NCI-H510A treated with DMSO at 0.1 percent for 48 hours (cell line): ENCODE results near the gene ACTN2.

ENCODE experiments used
- DNase-seq: peaks from one replicate; lab custom pipeline; 2025; lab: John Stamatoyannopoulos, UW

The ACTN2 gene

DNA sequence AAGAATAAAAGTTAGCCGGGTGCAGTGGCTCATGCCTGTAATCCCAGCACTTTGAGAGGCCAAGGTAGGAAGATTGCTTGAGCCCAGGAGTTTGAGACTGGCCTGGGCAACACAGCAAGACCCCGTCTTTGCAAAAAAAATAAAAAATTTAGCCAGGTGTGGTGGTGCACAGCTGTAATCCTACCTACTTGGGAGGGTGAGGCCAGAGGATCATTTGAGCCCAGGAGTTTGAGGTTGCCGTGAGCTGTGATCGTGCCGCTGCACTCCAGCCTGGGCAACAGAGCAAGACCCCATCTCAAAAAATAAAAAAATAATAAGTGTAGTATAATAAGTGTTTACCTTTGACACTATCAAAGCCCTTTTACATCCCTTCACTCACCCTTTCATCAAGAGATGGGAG is 5.0 kb downstream of the ACTN2 start:
- DNase-seq: no peak

DNA sequence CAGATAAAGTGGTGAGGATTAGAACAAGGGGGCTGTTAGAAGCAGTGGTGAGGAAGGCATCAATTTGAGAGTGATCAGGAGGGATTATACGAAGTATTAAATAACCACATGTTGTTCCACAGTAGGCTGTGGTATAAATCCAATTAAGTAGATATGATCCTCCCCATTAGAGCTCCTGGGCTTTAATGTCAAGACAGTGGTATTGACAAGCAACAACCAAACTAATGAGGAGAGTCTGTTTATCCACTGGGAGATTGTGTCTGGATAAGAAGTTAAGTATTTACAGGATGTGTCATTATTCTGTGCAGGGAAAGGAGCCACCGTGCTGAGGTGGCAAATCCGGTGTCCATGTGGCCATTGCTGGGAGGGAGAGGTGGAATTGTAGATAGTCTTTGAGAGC is 5.8 kb downstream of the ACTN2 start:
- DNase-seq: no peak

DNA sequence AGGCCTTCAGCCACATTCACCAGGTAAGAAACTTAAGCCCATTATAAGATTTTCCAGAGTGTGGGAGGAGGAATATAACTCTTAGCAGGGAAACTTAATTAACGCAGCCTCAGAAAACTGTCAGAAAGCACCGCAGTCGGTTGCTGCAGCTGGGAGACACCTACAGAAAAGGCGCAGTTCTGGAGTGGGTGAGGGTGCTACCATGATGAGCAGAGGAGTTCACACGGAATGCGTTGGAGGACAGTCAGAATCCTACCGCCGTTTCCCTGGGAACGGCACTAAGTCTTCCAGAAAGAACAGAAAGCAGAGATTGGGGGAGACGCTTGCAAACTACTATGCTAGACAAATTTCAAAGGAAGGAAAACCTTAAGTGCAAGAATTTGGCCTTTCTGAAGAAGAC is 6.4 kb downstream of the ACTN2 start:
- no peak for DNase-seq

DNA sequence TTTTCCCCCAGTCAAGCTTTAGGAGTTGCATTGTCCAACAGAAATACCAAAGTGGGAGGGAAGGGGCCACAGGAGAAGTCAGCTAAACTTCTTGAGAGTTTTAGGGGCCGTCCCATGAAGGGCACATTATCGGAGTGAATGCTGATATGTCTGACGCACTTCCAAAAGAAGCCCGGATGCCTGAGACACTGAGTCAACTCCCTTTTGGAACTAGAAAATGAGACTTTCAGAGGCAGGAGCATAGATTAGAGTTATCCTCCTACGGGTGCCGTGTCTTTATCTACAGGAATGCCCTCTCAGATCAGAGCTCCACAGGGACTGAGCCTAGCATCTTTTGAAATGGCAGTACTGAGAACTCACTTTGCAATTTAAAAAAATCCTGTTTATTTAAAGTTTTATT is 13.1 kb downstream of the ACTN2 start:
- DNase-seq: no peak

DNA sequence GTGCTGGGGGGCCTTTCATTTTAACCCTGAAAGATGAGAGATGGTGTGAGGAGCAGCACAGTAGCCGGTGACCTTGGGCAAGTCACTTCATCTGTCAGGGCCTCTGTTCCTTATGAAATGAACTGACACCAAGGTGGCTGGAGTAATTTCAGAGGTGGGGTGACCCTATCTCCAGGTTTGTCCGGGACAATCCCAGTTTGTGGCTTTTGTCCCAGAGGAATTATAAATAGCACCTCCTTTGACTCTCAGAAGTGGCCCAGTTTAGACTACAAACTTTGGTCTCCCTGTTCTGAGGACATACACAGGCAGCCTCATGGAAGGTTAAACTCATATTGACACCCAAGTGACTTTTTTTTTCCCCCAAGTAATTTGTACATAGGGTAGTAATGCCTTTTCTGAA is 14.6 kb downstream of the ACTN2 start:
- no peak for DNase-seq

DNA sequence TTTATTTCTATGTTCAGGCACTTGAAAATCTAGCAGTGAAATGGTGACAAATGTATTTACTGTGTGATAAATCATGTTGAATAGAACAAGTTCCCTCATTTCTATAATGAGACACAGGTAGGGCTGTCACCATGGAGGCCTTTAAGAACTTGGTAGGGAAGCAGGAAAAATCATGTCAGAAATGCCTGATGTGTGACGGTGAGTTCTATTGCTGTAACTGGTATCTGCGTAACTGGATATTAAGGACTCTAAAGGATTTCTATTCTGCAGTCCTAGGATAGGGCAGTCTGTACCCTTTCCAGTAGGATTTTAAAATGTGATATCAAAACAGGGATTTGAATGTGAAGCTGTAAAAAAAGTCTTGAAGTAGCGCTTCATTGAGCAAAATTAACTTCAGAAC is 15.5 kb downstream of the ACTN2 start:
- no peak for DNase-seq

DNA sequence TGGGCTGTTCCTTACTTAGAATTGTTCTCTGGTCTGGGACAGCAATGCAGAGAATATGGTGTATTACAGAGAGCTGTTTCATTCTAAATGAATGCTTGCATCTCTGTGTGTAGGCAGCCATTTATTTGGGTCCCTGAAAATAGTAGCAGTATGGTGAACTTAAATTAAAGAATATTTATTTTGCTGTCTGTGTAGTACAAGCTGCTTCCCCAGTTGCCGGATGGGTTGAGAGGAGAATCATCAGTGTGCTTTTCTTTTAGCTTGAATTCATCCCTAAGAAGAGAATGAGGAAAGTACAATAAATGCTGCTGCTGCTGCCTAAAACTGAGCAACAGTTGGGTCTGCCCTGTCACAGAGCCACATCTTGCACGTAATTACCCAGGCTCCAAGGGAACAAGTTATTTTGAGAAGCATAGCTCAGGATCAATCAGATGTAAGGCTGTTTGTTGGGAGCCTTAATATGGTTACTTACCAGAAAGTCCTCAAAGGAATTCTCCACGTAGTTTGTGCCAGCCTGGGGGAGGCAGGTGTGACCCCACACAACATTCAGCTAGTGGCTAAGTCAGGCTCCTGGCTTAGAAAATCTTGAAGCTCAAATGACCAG is 16.6 kb downstream of the ACTN2 start:
- DNase-seq: no peak

DNA sequence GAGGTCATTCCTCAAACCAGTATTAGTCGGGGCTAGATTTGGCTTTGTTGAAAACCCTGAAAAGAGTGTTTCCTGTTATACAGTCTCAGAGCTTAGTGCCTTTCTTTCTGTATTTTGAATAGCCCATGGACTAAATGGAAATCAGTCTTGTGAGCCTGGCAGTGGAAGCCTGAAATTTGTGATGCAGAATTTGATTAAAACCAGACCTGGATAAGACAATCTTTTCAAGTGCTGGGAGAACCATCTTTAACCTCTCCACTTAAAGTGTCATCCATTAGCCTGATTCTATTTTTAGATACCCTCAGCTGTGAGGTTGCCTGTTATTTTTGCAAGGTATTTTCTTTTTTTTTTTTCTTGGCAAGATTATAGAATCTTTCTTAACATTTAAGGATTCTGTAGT is 19.5 kb downstream of the ACTN2 start:
- no peak for DNase-seq

DNA sequence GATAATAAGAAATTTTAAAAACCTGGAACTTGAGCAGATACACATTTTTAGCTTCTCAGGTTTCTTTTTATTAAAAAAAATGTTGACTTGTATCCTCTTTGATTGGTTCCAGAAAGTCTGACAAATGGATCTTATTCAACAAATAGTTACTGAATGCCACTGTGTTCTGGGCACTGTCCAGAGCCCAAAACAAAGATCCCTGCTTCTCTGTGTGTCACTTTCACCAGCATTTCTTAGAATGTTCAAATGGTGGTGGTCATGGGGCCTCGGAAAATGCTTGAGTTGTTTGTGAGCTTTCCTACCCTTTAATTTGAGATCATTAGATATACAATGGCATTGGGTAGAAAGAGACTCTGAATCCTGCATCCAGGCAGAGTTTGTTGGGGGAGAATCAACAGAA is 19.9 kb downstream of the ACTN2 start:
- DNase-seq: no peak

DNA sequence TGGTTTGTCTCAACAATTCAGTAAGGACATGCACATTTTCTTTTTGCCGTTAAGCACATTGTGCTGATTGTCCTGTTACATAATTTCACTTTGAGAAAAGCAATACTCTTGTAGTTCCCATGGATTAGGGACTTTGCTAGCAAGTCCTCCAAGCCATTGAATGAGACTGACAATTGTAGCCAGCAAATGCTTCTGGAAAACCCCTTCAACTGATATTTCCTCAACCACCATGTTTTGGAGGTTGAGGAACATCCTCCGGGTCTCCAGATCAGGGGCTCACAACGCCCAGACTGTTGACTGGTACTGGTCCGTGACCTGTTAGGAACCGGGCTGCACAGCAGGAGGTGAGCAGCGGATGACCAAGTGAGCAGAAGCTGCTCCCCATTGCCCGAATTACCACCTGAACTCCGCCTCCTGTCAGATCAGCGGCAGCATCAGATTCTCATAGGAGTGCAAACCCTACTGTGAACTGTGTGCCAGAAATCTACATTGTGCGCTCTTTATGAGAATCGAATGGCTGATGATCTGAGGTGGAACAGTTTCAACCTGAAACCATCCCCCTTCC is 24.1 kb downstream of the ACTN2 start:
- DNase-seq: no peak

DNA sequence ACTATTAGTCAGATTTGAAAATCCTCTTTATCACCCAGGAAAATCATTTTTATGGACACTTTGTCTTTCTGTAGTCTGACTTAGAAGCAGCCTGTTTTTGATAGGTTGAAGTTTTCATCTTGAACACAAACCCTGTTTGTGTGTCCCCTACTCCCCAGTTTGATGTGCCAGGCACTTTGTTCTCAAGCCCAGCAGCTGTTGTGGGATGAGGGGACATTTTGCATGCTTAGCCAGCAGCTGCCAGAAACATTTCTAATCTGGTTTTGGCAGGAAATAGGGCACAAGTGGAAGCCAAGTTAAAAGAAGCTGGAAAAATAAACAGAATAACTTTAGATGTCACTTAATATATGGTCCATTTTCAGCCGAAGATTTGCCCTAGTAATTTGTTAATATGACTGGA is 29.9 kb downstream of the ACTN2 start:
- DNase-seq: no peak

DNA sequence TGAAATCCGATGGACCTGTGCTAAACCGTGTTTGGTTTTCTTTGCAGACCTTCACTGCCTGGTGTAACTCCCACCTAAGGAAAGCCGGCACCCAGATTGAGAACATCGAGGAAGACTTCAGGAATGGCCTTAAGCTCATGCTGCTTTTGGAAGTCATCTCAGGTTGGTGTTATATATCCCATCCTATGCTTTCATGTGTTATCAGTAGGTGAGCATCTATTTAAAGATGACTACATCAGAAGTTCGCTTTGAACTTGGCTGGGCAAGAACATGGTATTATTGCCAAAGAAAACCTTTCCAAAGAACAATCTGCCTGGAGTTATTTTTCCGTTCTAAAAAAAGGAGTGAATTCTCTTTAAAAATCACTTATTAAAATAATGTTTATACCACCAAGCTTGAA is 31.5 kb downstream of the ACTN2 start:
- no peak for DNase-seq

DNA sequence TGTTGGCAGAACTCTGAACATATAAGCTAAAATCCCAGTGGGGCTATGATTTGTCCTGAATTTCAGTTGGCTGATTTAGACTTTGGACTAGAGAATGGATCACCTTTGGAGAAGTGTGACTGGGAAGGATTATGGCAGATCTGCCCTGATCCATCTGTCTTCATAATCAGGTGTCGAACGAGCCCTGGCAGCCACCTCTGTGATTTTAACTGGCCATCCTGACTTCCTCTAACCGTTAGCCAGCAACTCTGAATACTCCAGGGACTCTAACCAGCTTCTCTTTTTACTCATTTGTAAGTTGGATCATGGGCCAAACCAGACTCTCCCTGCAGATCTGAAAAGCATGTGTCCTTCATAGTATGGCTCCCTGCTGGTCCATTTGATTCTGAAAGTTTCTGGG is 32.0 kb downstream of the ACTN2 start:
- DNase-seq: no peak

DNA sequence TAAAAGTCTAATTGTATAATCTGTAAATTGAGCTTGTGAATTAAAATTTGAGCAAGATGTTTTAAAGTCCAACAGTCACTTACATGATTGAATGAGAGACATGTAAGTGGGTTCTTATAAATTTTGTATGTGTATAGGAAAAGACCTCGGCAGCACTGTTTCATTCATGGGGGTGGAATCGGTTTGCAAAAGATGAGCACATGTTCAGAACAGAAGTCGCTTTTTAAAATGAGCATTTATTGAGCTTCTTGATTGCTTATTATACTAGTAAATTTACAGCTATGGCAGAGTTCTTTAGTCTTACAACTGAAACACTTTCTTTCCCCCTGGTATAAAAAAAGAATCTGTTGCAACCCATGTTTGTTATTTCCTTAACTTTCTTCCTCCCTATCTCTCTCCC is 33.9 kb downstream of the ACTN2 start:
- DNase-seq: no peak

DNA sequence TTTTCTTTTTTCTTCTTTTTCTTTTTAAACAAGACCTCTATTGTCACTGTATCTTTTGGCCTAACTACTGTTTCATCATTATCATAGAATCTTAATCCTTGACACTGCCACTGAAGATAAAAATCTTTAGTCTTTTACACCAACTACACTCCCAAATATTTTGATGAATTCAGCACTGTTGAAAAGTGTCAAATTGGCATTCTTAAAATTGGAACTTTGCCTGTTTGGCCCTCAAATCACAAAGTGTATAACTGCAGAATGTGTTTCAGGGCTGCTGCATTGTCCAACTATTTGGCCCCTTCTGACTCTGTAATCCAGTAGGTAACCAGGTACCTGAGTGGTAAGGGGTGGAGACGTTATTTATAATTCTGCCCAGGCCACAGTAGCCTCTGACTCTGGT is 34.3 kb downstream of the ACTN2 start:
- DNase-seq: no peak

DNA sequence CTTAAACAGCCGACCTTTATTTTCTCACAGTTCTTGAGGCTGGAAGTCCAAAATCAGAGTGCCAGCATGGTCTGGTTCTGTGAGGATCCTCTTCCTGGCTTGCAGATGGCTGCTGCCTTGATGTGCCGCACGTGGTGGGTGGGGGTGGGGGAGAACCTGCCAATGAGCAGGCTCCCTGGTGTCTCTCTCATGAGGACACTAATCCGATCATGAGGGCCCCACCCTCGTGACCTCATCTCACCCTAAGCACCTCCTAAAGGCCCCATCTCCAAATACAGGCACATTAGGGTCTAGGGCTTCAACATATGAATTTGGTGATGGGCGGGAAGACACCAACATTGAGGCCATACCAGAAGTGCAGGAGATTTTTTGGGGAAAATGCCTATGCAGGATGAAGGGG is 37.8 kb downstream of the ACTN2 start:
- no peak for DNase-seq

DNA sequence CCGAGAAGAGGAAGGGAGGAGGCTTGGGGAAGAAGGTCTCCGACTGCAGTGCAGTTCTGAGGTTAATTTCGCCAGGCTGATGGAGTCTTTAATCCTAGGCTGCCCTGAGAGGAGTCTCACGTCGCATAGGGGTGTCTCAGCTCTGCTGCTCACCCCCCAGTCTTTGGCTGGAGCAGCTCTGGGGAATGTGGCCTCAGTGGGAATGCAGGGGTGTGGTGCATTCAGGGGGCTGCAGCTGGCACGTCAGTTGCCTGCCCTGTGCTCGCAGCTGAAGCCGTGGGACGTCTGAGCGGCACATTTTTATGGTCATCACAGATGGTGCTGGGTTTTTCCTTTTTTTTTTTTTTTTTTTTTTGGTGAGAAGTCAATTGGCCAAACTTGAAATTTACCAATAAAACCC is 38.2 kb downstream of the ACTN2 start:
- DNase-seq: no peak

DNA sequence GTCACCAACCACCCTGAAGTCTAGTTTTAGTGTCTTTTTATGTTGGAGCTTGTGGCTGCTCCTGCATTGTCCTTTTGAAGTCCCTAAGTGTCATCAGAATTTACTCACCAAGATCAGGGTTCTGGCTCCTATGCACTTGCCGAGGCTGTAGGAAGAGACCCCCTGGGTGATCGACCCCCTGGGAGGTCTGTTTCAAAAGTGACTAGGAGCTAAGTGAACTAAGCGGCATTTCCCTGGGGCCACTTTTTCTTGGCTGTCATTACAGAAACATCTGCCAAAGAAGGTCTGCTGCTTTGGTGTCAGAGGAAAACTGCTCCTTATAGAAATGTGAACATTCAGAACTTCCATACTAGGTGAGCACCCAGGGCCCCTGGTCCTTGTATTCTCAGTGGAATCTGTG is 39.4 kb downstream of the ACTN2 start:
- no peak for DNase-seq

DNA sequence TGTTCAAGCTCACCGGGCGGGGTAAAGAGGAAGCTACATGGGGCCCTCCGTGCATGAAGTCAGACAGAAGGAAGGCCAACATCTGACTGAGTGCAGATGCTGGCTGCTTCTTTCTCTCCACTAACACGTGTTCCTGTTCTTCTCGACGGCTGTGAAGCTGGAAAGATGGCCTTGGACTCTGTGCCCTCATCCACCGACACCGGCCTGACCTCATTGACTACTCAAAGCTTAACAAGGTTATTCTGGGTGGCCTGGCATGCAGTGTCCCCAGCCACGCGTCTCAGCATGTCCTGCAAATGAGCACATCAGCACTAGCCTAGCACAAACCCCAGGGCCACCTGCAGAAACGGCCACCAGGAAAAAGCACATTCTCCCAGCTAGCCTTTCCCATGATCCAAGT is 41.2 kb downstream of the ACTN2 start:
- DNase-seq: no peak

DNA sequence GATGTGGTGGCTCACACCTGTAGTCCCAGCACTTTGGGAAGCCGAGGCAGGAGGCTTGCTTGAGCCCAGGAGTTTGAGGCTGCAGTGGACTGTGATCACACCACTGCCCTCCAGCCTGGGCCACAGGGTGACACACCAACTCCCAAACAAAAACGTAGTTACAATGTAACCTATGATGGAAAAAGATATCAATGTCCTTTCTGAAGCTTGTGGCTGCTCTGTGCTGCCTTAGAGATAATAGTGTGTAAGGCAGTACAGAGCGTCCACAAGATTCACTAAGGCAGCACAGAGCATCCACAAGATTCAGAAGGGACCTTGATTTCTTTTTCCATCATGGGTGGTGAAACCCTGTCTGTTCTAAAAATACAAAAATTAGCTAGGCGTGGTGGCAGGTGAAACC is 42.5 kb downstream of the ACTN2 start:
- DNase-seq: no peak

DNA sequence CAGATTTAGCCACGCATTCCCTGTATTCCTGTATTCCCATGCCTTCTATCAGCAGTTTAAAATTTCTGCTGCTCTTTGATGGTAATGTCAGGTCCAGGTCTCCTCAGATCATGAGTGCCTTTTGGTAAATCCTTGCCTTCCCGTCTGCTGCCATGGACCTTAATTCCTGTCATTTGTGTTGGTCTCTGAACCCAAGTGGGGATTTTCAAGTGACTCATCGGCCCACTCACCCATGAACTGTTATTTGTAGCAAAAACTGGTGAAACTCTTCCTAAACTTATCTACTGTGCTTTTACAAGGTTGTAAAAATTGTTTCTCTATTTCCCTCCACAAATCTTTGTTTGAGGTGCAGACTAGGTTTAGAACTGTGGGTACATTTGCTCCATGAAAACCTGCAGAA is 47.4 kb downstream of the ACTN2 start:
- no peak for DNase-seq

DNA sequence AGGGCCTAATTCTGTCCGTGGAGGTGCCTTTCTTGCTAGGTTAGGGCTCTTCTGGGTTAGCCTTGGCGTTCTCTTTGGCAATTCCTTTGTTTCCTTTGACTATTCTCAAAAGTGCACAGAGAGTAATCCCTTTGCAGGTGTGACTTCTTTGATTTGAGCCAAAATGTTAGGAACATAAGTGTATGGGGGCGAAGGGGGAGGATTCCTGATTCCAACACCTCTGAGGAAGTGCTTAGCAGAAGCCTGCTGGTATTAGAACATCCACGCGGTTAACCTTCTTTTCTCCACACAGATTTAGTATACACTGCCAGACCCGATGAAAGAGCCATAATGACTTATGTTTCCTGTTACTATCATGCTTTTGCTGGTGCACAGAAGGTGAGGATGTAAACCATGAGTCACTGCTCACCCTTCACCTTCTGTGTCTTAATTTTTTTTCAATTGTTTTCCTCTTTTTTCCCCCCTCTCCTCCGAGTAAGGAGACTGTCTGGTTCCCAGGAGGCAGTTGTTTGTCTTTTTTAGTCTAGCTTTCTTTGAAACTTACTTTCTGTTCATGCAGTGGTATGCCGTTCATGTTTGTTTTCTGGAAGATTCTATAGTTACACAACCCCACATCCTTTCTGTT is 48.0 kb downstream of the ACTN2 start:
- no peak for DNase-seq

DNA sequence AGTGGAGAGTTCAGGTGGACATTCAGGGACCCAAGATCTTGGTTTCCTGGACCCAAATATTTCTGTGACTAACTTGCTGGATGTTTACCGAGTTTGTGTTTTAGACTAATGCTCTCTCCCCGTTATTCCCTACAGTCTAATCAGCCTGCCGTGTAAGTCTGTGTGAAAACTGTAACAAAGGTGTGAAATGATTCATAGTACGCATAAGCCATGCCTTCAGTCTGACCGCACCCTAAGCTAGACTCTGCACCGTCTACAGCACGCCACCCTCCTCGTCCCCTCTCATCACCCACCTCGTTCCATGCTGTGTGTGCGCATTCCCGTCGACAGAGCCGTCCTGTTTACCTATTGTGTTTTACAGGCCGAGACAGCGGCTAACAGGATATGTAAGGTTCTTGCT is 50.5 kb downstream of the ACTN2 start:
- DNase-seq: no peak

DNA sequence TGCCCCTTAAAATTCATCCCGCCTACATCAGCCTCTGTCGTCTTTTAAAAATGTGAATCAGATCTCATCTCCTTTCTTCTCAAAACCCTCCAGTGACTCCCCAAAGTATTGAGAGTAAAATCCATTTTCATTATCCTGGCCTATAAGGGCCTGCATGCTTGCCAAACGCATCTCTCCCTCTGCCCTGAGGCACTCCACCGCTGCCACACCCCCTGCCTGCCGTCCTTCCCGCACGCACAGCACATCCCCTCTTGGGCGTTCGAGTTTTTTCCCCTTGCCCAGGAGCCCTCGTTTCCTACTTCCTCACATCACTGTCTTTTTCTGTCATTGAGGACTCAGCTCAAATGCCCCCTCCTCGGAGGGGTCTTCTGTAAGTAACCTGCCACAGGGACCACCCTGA is 55.5 kb downstream of the ACTN2 start:
- no peak for DNase-seq
